GM12878 (cell line): ENCODE data around the gene TMEM150B. TPM values are rescaled to one million over a fixed set of nuclear protein-coding genes. Genes with fewer than 3 reads are reported as not detected.

Source experiments
- ATAC-seq: fragments of 200-7000 bp; cut with Tn5 transposase; 3 replicates; pipeline ENCODE4 v1.9.1; 2020; ENCODE audit warnings: mild to moderate bottlenecking, moderate library complexity
- BruUV-seq: library from RNA; stranded (reverse); fragments of 400-500 nt; replicated peaks from 2 replicates; lab custom pipeline; 2021; lab: Mats Ljungman, UMichigan
- CTCF ChIA-PET: fragments of 300-600 bp; sonication (Branson Sonifier 250); formaldehyde crosslinking; extraction: SDS; loops from one replicate; lab custom pipeline; 2021; ENCODE audit warnings: inconsistent platforms; lab: Yijun Ruan, JAX
- POLR2A ChIA-PET: fragments of 350-600 bp; formaldehyde crosslinking; extraction: SDS; loops from one replicate; lab custom pipeline; 2021; ENCODE audit warnings: inconsistent platforms; lab: Charles Lee
- RAD21 ChIA-PET: fragments of 300-600 bp; sonication (Branson Sonifier 250); formaldehyde crosslinking; loops from one replicate; lab custom pipeline; 2023; ENCODE audit warnings: antibody characterized with exemption; ENCODE audit not compliant: unreplicated experiment; lab: Charles Lee
- SMC1A ChIA-PET: fragments of 300-600 bp; sonication (Branson Sonifier 250); formaldehyde crosslinking; loops from one replicate; lab custom pipeline; 2023; ENCODE audit not compliant: unreplicated experiment, uncharacterized antibody; lab: Charles Lee
- DNase-seq: peaks from one replicate; pipeline ENCODE4 v3.0.0-alpha.2; 2011; ENCODE audit warnings: low read depth, low spot score
- FAIRE-seq: peaks from 3 replicates; lab custom pipeline; 2011; peaks lifted over from hg19 to GRCh38; lab: Jason Lieb, UNC
- H2AFZ ChIP-seq: 2 replicates; pipeline ENCODE4 v1.6.0; 2011; ENCODE audit warnings: low read depth, low read length, control low read depth; ENCODE audit not compliant: control insufficient read depth
- H3K27ac ChIP-seq: 2 replicates; pipeline ENCODE4 v1.5.1; 2011; ENCODE audit warnings: control low read depth; ENCODE audit not compliant: control insufficient read depth, insufficient read depth
- H3K27me3 ChIP-seq, 2 experiments: replicated peaks in 1 of 2; 2 replicates each; pipeline versions ENCODE4 v1.6.0 to v1.6.1; 2011; ENCODE audit warnings: low read length in 1 of 2; ENCODE audit not compliant: control insufficient read depth in 2 of 2, insufficient read depth in 2 of 2
- H3K36me3 ChIP-seq, 2 experiments: 2 replicates each; pipeline ENCODE4 v1.5.1; 2011; ENCODE audit warnings: low read length in 1 of 2; ENCODE audit not compliant: control insufficient read depth in 2 of 2, insufficient read depth in 2 of 2
- H3K4me1 ChIP-seq: 2 replicates; pipeline ENCODE4 v1.6.1; 2011; ENCODE audit warnings: mild to moderate bottlenecking, low read length, moderate library complexity, mixed read lengths; ENCODE audit not compliant: control insufficient read depth, insufficient read depth
- H3K4me2 ChIP-seq: 2 replicates; pipeline ENCODE4 v1.6.0; 2011; ENCODE audit warnings: control low read depth; ENCODE audit not compliant: control insufficient read depth, insufficient read depth
- H3K4me3 ChIP-seq: fragments of 200-600 bp; sonication (generic); 2 replicates; pipeline ENCODE4 v1.5.1; 2016
- H3K79me2 ChIP-seq: 2 replicates; pipeline ENCODE4 v1.6.0; 2011; ENCODE audit warnings: low read length; ENCODE audit not compliant: control insufficient read depth, insufficient read depth
- H3K9ac ChIP-seq: 2 replicates; pipeline ENCODE4 v1.8.0; 2011; ENCODE audit warnings: low read length, control low read depth, mixed read lengths; ENCODE audit not compliant: control insufficient read depth, insufficient read depth
- H3K9me3 ChIP-seq: replicated peaks from 3 replicates; pipeline ENCODE4 v1.5.1; 2011; ENCODE audit warnings: mild to moderate bottlenecking, low read length; ENCODE audit not compliant: control insufficient read depth, insufficient read depth
- H4K20me1 ChIP-seq: 2 replicates; pipeline ENCODE4 v1.6.0; 2011; ENCODE audit not compliant: control insufficient read depth, insufficient read depth
- BACH1 ChIP-seq: fragments of 450-650 bp; IDR thresholded peaks from 2 replicates; pipeline ENCODE4 v1.6.1; 2017; ENCODE audit warnings: mild to moderate bottlenecking, borderline replicate concordance
- JUND ChIP-seq: IDR thresholded peaks from 2 replicates; pipeline ENCODE4 v1.6.1; 2012; ENCODE audit warnings: low read depth, mild to moderate bottlenecking, low read length, improper control_type of control experiment, moderate library complexity
- NR2F1 ChIP-seq: fragments of 450-650 bp; conservative IDR thresholded peaks from 2 replicates; pipeline ENCODE4 v1.6.1; 2017; ENCODE audit warnings: mild to moderate bottlenecking
- POLR2A ChIP-seq: IDR thresholded peaks from 2 replicates; pipeline ENCODE4 v1.6.1; 2011; ENCODE audit warnings: low read depth, mild to moderate bottlenecking, low read length
- ZNF384 ChIP-seq: IDR thresholded peaks from 2 replicates; pipeline ENCODE4 v1.6.1; 2012; ENCODE audit warnings: low read depth, mild to moderate bottlenecking, low read length, improper control_type of control experiment, borderline replicate concordance
- WGBS: methylation state at CpG from one replicate; pipeline ENCODE4 v1.1.6; 2016; ENCODE audit warnings: low lambda C conversion rate; ENCODE audit not compliant: insufficient replicate concordance, insufficient coverage; ENCODE audit errors: missing lambda C conversion rate; 5-methylcytosine and 5-hydroxymethylcytosine counted together
- in situ Hi-C: fragments of 300-500 bp; cut with MboI; formaldehyde crosslinking; loops from 9 replicates; pipeline ENCODE4 v1.14.3; 2018; ENCODE audit warnings: mixed read lengths
- intact Hi-C: fragments of 100-400 bp; cut with micrococcal nuclease; formaldehyde crosslinking; loops from one replicate; pipeline ENCODE4 v1.14.2; 2022; ENCODE audit not compliant: unreplicated experiment
- polyA plus RNA-seq, 11 experiments: library from polyadenylated mRNA; depleted of rRNA in 4 of 11; unstranded in 6 of 11; stranded (reverse) in 5 of 11; fragments of >200 nt; fragmentation: Nextera tagmentation in 4 of 11; fragmentation: Illumina TruSeq in 1 of 11; extraction: Ambion mirVana in 4 of 11; extraction: Trizol in 1 of 11; gene quantifications; 1 replicate in 1 of 11; 2 replicates in 10 of 11; pipeline versions ENCODE4 v1.2.1 to v1.2.3, GENCODE V29; 2011 to 2016; ENCODE audit warnings: inconsistent platforms in 2 of 11, missing spikeins in 2 of 11, low read depth in 1 of 11
- total RNA-seq, 4 experiments: library from RNA; depleted of rRNA in 3 of 4; stranded (reverse); fragments of >200 nt in 3 of 4; fragmentation: Illumina TruSeq in 1 of 4; extraction: Trizol in 1 of 4; gene quantifications; 2 replicates each; pipeline versions ENCODE4 v1.2.1 to v1.2.3, GENCODE V29; 2013 to 2021

TMEM150B gene
- total and polyA plus RNA-seq, 10 of the 15 experiments (the other 5 are each of a cell fraction or from before 2014, with no cell fraction given) = 0.09 to 0.23 (median 0.18) TPM; not detected in 6

GRCh38 chr19:55339889-55340783 lies 15.0 kb upstream of the TMEM150B start:
- Histone ChIP-seq H3K79me2 (peaks cover 7% of the 10 kb centered on the region), H3K9me3 (no peaks in the 10 kb centered on the region), H3K36me3 (no peaks in the 10 kb centered on the region), H3K4me3 (peak overlapping the region; percentile 85), H3K4me2 (peak overlapping the region; percentile 99), H3K27ac (peak overlapping the region; percentile 84), H3K27me3 (no peaks in the 10 kb centered on the region; a peak in 1 of 4 replicates), H3K4me1 (peaks cover 10% of the 10 kb centered on the region), H3K9ac (peak overlapping the region; percentile 93), H2AFZ (peak overlapping the region; percentile 29; the same call in 1 of the 2 replicates), H4K20me1 (no peaks in the 10 kb centered on the region)
- in situ Hi-C loops (no loop called here), intact Hi-C loops (loop anchor here (1.0 kb wide), 1 partner anchor 265 kb away; the partner anchor contains the start of gene ZNF865)
- ChIA-PET SMC1A (interaction anchor here (0.8 to 3.3 kb wide), 7 partner anchors 12 to 89 kb away, joined by 3 to 16 read pairs (median 7); partner anchors contain the start of genes HSPBP1, PPP6R1 and TMEM238), RAD21 (interaction anchor here (0.7 to 2.1 kb wide), 12 partner anchors 15 to 284 kb away, joined by 3 to 20 read pairs (median 6); partner anchors contain the start of genes HSPBP1, PPP6R1, TMEM150B and TMEM238), POLR2A (interaction anchor here (0.5 to 2.1 kb wide), 24 partner anchors 8 to 1203 kb away, joined by 3 to 27 read pairs (median 4); partner anchors contain the start of genes CNOT3, HSPBP1, ISOC2 and PPP6R1), CTCF (interaction anchor here (0.6 to 1.8 kb wide), 16 partner anchors 11 to 266 kb away, joined by 3 to 32 read pairs (median 4); partner anchors contain the start of genes HSPBP1, TMEM238 and ZNF628)
- ATAC-seq (peak; percentile 3), DNase-seq (no peak), FAIRE-seq (no peak)
- no TSS peak for BruUV-seq
- TF ChIP-seq ZNF384 (no peak), JUND (0 out of 2 replicates have a peak, but pooled peaks have one; percentile 16), BACH1 (peak; percentile 42; the same call in 1 of the 2 replicates), NR2F1 (peak; percentile 74), POLR2A (peak; percentile 75)
- WGBS = 9% methylated on average over 22 of the region's 44 CpGs
